Subcutaneous abdominal adipose tissue (tissue), 5 donors: ENCODE measurements around the gene CHD5.

ENCODE experiments used
- H3K27ac ChIP-seq: one replicate; pipeline ENCODE4 v1.7.0; 2013; ENCODE audit warnings: low read depth, mild to moderate bottlenecking, inconsistent platforms, low read length, moderate library complexity
- H3K27me3 ChIP-seq, 5 donors: one replicate each; pipeline ENCODE4 v1.7.0; 2013; ENCODE audit warnings: low read length in 5 of 5, inconsistent platforms in 1 of 5; ENCODE audit not compliant: control insufficient read depth in 5 of 5, insufficient read depth in 4 of 5
- H3K36me3 ChIP-seq, 5 donors: one replicate each; pipeline ENCODE4 v1.7.0; 2013; ENCODE audit warnings: low read length in 5 of 5; ENCODE audit not compliant: control insufficient read depth in 5 of 5, insufficient read depth in 5 of 5
- H3K4me1 ChIP-seq, 5 donors: one replicate each; pipeline ENCODE4 v1.7.0; 2013; ENCODE audit warnings: low read length in 5 of 5, mild to moderate bottlenecking in 3 of 5, moderate library complexity in 1 of 5; ENCODE audit not compliant: control insufficient read depth in 5 of 5, insufficient read depth in 5 of 5
- H3K4me3 ChIP-seq, 5 donors: one replicate each; pipeline ENCODE4 v1.7.0; 2013; ENCODE audit warnings: low read length in 5 of 5, low read depth in 1 of 5
- H3K9ac ChIP-seq, 5 donors: one replicate each; pipeline ENCODE4 v1.7.0; 2013; ENCODE audit warnings: low read length in 5 of 5, mild to moderate bottlenecking in 4 of 5, moderate library complexity in 3 of 5
- H3K9me3 ChIP-seq, 5 donors: one replicate each; pipeline ENCODE4 v1.7.0; 2013; ENCODE audit warnings: low read length in 5 of 5; ENCODE audit not compliant: control insufficient read depth in 5 of 5
- donor health status: healthy.
- donor health status: healthy.
- donor health status: healthy.
- donor health status: healthy.
- donor health status: healthy.

CHD5 gene

DNA sequence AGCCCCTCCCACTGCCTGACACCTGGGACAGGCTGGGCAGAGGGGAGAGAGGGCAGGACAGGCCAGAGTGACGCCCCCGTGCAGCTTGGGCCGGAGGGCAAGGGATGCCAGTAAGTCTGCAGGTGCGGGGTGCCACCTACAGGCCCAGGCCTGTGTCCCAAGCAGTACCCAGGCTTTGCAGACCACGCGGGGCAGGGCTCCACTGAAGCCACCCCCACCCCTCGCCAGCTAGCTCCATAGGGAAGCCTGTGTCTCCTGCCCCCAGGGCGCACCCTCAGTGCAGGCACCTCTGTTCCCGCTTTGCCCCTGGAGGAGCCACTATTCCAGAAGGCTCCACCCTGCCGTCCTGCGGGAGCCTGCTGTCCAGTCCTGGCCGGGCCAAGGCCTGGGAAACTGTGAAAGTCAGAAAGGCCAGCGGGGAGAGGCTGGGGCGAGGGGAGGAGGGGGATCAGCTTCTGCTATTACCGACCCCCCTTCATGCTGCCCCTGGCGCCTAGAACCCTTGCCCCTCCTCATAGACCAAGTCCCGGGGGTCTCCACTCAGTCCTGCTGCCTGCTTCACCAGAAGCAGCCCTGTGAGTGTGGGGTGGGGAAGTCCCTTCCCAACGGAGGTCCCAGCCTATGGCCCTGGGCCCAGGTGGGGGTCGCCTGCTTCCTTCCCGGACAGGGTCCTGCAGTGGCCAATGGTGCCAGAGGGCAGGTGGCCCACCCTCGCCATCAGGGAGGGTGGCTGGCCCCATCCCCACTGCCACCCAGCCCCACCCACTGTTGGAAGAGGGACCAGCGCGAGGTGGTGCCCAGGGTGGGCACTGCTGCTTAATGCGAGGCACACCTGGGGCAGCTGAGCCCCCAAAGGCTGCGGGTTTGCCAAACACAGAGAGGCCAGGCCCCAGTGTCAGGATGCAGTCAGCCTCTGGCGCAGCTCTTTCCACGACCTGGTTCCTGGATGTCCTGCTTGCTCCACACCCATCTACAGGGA is 80.0 kb downstream of the CHD5 start:
- Histone ChIP-seq H3K9me3 (no peaks in the 10 kb centered on the region), H3K9ac (no peak overlapping the region), H3K36me3 (peaks cover 0 to 9% (median 0%) of the 10 kb centered on the region in 5 donors), H3K4me1 (peaks cover 0 to 9% (median 4%) of the 10 kb centered on the region in 5 donors), H3K27me3 (peaks cover 19 to 28% (median 26%) of the 10 kb centered on the region in 5 donors), H3K4me3 (no peak overlapping the region), H3K27ac (no peak overlapping the region)

DNA sequence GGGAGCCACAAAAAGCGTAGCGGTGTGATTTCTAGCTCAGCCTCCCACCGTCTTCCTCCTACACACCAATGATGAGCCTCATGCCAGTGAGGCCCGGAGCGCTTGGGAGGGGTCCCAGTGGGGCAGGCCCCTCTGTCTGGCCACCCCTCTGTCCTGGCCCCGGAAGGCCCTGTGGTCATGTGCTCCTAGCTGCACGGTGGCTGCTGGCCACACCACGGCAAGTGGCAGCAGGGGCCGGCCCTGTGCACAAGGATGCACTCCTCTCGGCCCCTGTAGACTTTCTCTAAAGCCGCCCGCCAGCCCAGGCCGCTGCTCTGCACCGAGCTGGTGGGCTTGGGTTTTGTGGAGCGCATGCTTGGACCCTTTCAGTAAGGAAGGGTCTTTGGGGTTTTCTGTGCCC is 80.8 kb downstream of the CHD5 start:
- peaks cover 19 to 27% (median 25%) of the 10 kb centered on the region in 5 donors for H3K27me3 ChIP-seq
- no peak overlapping the region for H3K9ac ChIP-seq
- peaks cover 0 to 9% (median 4%) of the 10 kb centered on the region in 5 donors for H3K4me1 ChIP-seq
- H3K27ac ChIP-seq = no peak overlapping the region
- H3K4me3 ChIP-seq = no peak overlapping the region
- peaks cover 0 to 17% (median 0%) of the 10 kb centered on the region in 5 donors for H3K36me3 ChIP-seq
- no peaks in the 10 kb centered on the region for H3K9me3 ChIP-seq

DNA sequence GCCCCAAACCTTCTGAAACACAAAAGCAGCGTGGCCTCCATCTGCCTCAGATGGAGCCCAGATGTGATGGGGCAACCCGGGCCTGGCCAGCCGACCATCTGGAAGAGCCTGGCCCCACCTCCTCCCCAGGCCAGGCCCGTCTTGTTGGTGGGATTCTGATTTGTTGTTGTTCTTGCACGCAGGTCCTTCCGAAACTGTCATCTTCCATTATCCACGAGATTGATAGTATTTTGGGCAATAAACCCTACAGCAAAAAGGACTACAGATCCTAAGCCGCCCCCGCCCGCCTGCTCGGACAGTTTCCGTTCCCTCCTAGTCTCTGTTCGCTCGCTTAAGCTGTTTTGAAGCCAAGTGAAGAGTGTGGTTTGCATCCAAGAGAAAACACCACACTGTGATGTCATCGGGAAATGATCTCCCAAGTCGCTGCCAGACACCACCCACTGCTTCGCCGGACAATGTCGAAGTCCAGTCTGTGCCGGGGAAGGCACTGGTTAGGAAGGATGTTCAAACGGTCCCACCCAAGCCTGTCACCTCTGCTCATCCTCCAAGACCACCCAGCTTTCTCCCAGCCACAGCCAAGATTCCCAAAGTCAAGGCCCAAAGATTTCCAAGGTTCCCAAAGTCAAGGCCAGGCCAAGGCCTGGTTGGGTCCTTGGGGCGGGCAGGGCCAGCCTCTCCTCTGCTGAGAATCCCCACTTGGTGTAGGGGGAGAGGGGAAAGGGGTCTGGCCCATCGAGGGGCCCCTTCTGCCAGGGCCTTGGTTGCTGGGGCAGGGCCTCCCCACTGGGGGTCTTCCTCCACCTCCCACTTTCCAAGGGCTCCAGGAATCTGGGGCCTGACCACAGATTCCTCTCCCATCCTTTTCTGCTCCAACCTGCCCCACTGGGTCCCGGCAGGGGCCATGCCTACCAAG is 81.6 kb downstream of the CHD5 start:
- Histone ChIP-seq H3K4me1 (peaks cover 0 to 9% (median 4%) of the 10 kb centered on the region in 5 donors), H3K9me3 (no peaks in the 10 kb centered on the region), H3K36me3 (peaks cover 0 to 22% (median 0%) of the 10 kb centered on the region in 5 donors), H3K9ac (no peak overlapping the region), H3K27me3 (peaks cover 17 to 21% (median 18%) of the 10 kb centered on the region in 5 donors), H3K27ac (no peak overlapping the region), H3K4me3 (no peak overlapping the region)

DNA sequence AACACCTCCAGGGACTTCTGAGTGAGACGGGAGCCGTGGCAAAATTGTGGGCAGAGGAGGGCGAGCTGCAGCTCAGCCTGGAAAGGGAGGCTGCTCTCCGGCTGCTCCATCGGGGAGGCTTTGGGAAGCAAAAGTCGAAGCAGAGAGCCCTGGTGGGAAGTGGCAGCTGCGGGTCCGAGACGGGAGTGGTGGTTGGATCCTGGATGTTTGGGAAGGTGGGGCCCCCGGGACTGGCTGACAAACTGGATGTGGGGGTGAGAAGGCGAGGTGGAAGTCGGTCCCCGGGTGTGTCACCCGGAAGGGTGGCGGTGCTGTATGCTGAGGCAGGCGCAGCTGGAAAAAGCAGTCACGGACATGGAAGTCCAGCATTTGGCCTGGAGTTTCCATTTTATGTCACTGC is 82.3 kb downstream of the CHD5 start:
- no peak overlapping the region for H3K4me3 ChIP-seq

DNA sequence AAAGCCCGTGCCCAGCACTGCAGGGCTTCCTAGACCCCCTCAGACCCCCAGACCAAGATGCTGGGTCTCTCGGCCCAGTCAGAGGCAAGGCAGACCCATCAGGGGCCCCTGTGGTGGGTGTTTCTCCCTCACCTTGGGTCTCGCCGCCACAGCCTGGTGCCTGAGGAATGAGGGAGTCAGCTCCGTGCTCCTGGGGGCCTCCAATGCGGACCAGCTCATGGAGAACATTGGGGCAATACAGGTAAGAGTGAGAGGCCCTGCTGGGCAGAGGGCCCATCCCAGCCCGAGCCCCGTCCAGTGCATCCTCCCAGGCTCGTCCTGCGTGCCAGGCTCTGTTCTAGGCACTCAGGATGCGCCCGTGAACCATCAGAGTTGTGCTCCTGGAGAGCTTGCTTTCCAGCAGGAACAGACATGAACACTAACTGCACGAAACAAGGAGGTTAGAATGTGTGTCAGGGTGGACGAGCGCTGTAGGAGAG is 83.0 kb downstream of the CHD5 start:
- Histone ChIP-seq H3K9ac (no peak overlapping the region), H3K4me1 (peaks cover 0 to 9% (median 4%) of the 10 kb centered on the region in 5 donors), H3K36me3 (peaks cover 0 to 29% (median 0%) of the 10 kb centered on the region in 5 donors), H3K27me3 (peaks cover 3 to 10% (median 7%) of the 10 kb centered on the region in 5 donors), H3K27ac (no peak overlapping the region), H3K9me3 (no peaks in the 10 kb centered on the region), H3K4me3 (no peak overlapping the region)

More for the DNA sequence above, 82.3 kb downstream of the CHD5 start:
- Histone ChIP-seq H3K9me3 (no peaks in the 10 kb centered on the region), H3K9ac (no peak overlapping the region), H3K27me3 (peaks cover 10 to 15% (median 13%) of the 10 kb centered on the region in 5 donors), H3K27ac (no peak overlapping the region), H3K4me1 (peaks cover 0 to 9% (median 4%) of the 10 kb centered on the region in 5 donors), H3K36me3 (peaks cover 0 to 26% (median 0%) of the 10 kb centered on the region in 5 donors)

DNA sequence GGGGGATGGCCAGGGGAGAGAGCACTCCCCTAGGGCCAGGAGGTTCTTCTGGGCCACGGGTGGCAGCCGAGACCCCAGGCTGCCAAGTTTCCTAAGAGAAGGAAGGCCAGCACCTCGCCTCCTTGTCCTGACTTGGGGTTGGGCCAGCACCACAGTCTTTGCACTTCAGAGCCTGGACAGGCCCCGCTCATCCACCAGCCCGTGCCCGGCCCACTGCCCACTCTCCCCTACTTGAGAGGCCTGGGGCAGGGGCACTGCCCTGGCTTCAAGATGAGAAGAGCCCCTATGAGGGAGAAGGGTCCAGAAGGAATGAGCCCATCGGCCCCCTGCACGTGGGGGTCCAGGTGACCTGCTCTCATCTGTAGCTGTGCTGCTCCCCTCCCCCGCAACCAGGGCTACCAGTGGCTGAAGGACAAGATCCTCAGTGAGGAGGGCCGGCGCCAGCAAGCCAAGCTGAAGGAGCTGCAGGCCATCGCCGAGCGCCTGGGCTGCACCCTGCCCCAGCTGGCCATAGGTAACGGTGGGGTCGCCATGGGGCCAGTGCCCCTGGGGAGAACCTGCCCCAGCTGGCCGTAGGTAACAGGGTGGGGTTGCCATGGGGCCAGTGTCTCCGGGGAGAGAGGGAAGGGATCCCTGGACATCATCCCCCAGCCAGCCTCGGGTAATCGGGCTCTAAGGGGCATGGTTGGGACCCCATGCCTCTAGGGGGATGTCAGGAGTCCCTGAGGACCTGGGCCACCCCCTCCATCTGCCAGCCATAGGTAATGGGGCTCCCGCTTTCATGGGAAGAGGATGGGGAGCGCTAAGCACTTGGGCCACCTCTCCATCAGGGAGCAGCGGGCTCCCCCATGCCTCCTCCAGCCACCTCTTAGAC is 83.6 kb downstream of the CHD5 start:
- Histone ChIP-seq H3K4me1 (peaks cover 0 to 9% (median 4%) of the 10 kb centered on the region in 5 donors), H3K9ac (no peak overlapping the region), H3K27ac (no peak overlapping the region)

DNA sequence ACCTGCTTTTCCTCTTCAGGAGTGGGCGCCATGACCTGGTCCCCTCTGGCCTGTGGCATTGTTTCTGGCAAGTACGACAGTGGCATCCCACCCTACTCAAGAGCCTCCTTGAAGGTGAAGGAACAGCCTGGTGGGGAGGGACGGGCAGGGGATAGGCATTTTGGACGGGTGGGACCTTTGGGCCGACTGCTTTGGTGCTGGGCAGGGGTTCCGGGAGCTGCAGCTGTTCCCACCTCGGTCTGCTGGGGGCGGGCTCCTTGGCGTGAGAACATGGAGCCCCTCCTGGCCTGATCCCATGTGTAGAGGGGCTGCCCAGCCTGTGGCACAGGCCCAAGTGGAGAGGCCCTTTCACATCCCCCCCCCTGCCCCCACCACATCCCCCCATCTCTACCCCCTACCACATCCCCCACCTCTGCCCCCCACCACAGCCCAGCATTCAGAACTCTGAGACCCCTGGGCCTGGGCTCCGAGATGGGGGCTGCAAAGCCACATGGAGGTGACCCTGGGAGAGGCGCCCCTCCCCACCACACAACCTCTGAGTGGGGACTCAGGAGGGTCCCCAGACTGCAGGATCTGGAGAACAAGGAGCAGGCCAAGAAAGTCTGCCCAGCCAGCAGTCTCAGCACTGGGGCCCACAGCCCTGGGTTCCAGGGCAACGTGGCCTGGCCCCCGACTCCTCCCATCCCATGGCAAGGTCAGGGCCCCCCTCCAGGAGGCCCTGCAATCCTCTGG is 84.4 kb downstream of the CHD5 start:
- Histone ChIP-seq H3K9ac (no peak overlapping the region), H3K4me1 (peaks cover 0 to 9% (median 4%) of the 10 kb centered on the region in 5 donors), H3K36me3 (peaks cover 0 to 33% (median 0%) of the 10 kb centered on the region in 5 donors), H3K27ac (no peak overlapping the region), H3K27me3 (peaks cover 3 to 9% (median 6%) of the 10 kb centered on the region in 5 donors), H3K9me3 (no peaks in the 10 kb centered on the region), H3K4me3 (no peak overlapping the region)

More for the DNA sequence above, 83.6 kb downstream of the CHD5 start:
- no peaks in the 10 kb centered on the region for H3K9me3 ChIP-seq
- H3K4me3 ChIP-seq = no peak overlapping the region
- H3K36me3 ChIP-seq = peaks cover 0 to 29% (median 0%) of the 10 kb centered on the region in 5 donors
- peaks cover 3 to 10% (median 7%) of the 10 kb centered on the region in 5 donors for H3K27me3 ChIP-seq

DNA sequence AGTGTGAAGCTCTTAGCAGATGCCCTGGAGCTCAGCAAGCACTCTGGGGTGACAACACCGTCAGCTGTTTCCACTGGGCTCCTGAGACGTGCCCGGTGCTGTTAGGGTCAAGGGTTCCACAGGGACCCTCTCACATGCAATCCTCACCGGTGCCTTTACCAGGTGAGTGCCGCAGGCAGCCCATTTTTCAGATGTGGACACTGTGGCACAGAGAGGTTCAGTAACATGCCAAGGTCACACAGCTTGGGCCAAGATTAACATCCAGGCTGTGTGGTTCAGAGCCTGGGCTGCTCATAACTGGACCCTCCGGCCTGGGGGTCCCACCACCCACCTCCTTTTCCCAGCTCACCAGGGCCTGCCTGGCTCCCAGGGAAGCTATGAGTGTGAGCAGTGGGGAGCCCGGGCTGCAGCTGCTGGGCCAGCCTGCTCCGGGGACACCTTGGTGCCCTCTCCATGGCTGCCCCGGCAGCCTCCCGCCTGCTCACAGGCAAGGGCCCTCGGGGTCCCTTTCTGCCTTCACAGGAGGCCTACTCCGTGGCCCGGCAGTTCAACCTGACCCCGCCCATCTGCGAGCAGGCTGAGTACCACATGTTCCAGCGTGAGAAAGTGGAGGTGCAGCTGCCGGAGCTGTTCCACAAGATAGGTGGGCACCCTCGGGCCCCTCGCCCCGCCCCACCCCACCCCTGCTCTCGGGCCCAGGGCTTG is 85.2 kb downstream of the CHD5 start:
- H3K9ac ChIP-seq = no peak overlapping the region
- H3K4me1 ChIP-seq = peaks cover 0 to 9% (median 4%) of the 10 kb centered on the region in 5 donors
- H3K4me3 ChIP-seq = no peak overlapping the region
- no peak overlapping the region for H3K27ac ChIP-seq
- peaks cover 0 to 35% (median 0%) of the 10 kb centered on the region in 5 donors for H3K36me3 ChIP-seq
- peaks cover 0 to 5% (median 3%) of the 10 kb centered on the region in 5 donors for H3K27me3 ChIP-seq
- H3K9me3 ChIP-seq = no peaks in the 10 kb centered on the region
